HG03342 (cell line): Measurements from ENCODE around the gene TCP11X2.
"Not testable (repeated sequence)": the region's sequence is repeated elsewhere in the genome, so short reads cannot be mapped to it uniquely, and the experiment has no call there.

ENCODE experiments used
- ATAC-seq: cut with Tn5 transposase; IDR thresholded peaks from one replicate; pipeline ENCODE4 v1.9.1; 2021; ENCODE audit warnings: mild to moderate bottlenecking, moderate library complexity; ENCODE audit not compliant: unreplicated experiment

TCP11X2 gene

GRCh38 chrX:102471762-102472220, at the start of gene TCP11X2:
Gene TCP11X2, minus strand, starts transcription at chrX:102471812.
- ATAC-seq: not testable (repeated sequence)

GRCh38 chrX:102517326-102517725, 45.7 kb upstream of the TCP11X2 start:
- ATAC-seq: no peak

DNA sequence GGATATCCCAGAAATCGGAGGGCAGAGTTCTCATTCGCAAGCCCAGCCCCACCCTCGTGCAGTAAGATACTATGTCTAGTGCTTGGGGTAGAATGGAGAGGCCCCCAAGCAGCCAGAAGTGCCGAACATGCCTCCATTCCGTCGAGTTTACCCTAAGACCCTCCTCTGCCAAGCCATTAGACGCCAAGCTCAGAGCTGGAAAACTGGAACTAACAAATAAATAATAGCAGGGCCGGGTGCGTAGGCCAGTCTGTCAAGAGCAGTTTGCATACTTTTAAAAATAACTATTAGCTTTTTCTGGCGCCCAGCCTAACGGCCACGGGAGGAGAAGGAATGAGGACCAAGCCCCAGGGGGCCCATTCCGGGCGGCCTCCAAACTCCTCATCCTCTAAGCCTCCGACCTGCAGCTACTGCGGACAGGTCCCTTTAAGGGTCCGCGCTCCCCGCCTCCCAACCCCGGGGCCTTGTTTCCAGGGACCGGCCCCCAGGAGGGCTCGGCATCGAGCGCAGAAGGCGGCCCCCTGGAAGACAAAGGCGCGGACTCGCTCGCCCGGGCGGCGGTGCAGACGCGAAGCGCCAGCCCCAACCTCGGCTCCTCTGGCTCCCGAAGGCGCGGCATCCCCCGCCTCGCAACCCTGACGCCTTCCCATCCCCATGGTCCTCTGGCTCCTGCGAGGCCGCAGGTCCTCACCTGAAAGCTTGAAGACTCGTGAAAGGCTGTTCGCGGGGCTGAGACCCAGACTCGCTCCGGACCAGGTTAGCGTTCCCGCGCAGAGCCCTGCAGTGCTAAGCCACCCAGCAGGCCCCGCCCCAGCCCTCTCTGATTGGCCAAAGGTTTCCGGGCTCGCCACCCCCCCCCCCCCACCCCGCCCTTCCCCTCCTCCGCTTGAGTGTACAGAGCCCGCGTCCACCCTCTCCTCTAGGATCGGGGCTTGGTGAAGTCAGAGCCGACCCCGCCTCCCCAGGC, 44.6 kb upstream of the TCP11X2 start, which contains the start of gene TMSB15A:
TSS of gene TMSB15A (minus strand) at position 765 of the 967 bp plus-strand sequence.
- no peak for ATAC-seq

DNA sequence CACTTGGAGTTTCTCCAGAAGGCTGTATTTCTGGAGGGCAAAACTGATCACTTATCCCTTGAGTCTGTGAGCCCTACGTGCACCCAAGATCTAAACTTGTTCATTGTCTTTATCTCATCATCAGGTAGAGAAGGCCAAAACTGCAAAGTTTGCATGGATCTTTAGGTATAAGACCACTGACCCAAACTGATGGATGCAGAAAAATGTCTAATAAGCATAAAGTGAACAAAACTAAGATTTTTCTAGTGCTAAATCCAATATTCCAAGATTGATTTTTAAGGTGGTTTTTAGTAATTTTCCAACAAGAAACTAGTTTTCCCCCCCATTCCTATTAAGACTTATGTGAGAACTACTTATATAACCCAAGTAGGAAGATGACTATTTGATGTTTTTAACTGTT, 42.9 kb upstream of the TCP11X2 start:
- no peak for ATAC-seq

DNA sequence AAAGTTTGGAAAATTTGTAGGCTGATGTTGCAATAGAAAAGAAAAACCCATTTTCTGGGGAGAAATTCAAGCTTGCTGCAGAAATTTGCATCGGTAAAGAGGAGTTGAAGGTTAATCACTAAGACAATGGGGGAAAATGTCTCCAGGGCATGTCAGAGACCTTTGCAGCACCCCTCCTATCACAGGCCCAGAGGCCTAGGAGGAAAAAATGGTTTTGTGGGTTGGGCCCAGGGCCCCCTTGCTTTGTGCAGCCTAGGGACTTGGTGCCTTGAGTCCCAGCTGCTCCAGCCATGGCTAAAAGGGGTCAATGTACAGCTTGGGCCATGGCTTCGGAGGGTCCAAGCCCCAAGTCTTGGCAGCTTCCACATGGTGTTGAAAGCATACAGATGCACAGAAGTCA, 27.1 kb upstream of the TCP11X2 start:
- ATAC-seq: no peak

DNA sequence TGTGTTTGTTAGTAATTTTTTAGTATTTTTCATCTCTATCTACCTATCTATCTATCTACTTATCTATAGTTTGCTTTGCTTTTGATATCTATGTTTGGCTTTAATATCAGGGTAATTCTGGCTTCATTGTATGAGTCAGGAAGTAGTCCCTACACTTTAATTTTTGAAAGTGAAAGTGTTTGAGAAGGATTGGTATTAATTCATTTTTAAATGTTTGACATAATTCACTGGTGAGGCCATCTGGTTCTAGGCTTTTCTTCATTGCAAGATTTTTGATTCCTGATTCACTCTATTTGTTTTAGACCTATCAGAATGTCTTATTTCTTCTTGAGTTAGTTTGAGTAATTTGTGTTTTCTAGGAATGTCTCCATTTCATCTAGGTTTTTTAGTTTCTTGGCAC, 20.2 kb upstream of the TCP11X2 start:
- ATAC-seq: no peak

DNA sequence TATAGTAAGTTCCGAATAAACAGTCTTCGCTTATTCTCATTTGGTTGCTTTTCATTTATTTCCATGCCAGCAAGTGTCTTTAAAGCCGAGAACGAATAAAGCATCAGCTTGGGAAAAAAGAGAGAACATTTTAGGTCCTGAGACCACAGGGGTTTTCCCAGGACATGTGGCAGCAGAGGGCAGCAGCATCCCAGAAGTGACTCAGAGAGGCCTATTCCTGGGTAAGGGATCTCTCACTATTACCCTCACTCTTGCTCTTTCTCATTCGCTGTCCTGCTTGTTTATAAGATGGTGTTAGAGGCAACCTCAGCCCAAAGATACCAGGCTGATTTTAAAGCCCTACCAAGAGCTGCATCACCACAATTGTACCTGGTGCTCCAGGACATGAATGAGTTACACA, 7.2 kb upstream of the TCP11X2 start:
- ATAC-seq: not testable (repeated sequence)

GRCh38 chrX:102470215-102470614, 1.4 kb downstream of the TCP11X2 start:
- ATAC-seq: not testable (repeated sequence)

DNA sequence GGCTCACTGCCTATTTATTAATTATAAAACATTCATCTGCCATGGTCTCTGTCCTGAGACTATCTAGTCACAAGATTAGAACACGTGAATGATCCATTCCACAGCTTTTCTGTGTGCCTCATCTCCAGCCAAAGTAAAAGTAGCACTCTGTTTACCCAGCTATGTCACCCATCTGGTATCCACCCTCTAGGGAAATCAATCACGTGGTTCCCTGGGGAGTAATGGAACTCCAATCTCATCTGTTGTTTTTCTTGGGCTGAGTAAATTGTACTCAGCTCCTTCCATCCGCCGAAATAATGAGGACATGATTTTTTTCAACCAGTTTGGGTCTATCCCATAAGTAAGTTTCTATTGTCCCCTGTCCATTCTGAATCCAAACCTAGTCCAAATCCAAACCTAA, 13.0 kb downstream of the TCP11X2 start:
- ATAC-seq: not testable (repeated sequence)

GRCh38 chrX:102439908-102440307, 31.7 kb downstream of the TCP11X2 start, which contains the start of gene NXF2B:
Gene NXF2B, minus strand, starts transcription at chrX:102440008. Its CDS starts 59,972 bp downstream, at chrX:102380036.
- ATAC-seq: not testable (repeated sequence)

DNA sequence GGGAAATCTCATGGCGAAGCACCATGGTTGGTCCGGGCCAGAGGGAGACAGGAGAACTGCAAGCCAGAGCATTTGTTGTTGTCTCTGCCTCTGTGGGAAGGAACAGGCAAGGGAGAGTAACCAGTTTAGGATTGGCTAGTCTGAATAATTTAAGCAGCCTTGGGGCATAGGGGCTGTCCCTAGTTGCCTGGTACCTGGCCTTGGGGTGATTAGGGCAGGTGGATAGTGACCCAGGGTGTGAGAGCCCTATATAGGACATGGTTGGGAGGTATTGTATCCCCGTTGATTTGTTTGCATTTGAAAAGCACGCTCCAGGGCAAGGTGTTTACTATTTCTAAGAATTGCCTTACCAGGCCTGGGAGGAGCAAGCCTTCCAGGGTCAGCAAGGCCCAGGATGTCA, 57.1 kb downstream of the TCP11X2 start:
- not testable (repeated sequence) for ATAC-seq
